Right atrium auricular region (tissue), 2 donors: ENCODE measurements around the gene SNRPE. TPM values are rescaled to one million over a fixed set of nuclear protein-coding genes. Genes with fewer than 3 reads are reported as not detected.

Experiments
- DNase-seq: peaks from one replicate; pipeline ENCODE4 v3.0.0-alpha.2; 2019; ENCODE audit warnings: low spot score
- H3K27ac ChIP-seq, 2 donors: fragments of 200-600 bp; sonication (generic); 1 replicate in 1 of 2; 2 replicates in 1 of 2; pipeline ENCODE4 v1.5.1; 2016 to 2019
- H3K27me3 ChIP-seq, 2 donors: fragments of 200-600 bp; sonication (generic); one replicate each; pipeline versions ENCODE4 v1.5.1 to v1.6.0; 2017 to 2019
- H3K36me3 ChIP-seq: fragments of 200-600 bp; sonication (generic); one replicate; pipeline ENCODE4 v1.5.1; 2016
- H3K4me1 ChIP-seq, 2 donors: fragments of 200-600 bp; sonication (generic); one replicate each; pipeline versions ENCODE4 v1.5.1 to v1.6.0; 2017 to 2019
- H3K4me3 ChIP-seq, 2 donors: fragments of 200-600 bp; sonication (generic); 1 replicate in 1 of 2; 2 replicates in 1 of 2; pipeline ENCODE4 v1.5.1; 2017 to 2019; ENCODE audit warnings: mild to moderate bottlenecking in 1 of 2, moderate library complexity in 1 of 2
- H3K9me3 ChIP-seq, 2 donors: fragments of 200-600 bp; sonication (generic); one replicate each; pipeline ENCODE4 v1.5.1; 2019
- total RNA-seq, 2 donors: library from RNA; depleted of rRNA; stranded (reverse); fragments of >200 nt; gene quantifications; one replicate each; pipeline ENCODE4 v1.1.0, GENCODE V29; 2016
- TF ChIP-seq, protein P1 (sequence below), 2 donors: fragments of 200-600 bp; sonication (generic); IDR thresholded peaks; one replicate each; pipeline ENCODE4 v1.5.1; 2019; ENCODE audit warnings: antibody characterized with exemption in 2 of 2

The SNRPE gene
- total RNA-seq, 2 donors from 2014 or later = 23.4 to 31.0 TPM

DNA sequence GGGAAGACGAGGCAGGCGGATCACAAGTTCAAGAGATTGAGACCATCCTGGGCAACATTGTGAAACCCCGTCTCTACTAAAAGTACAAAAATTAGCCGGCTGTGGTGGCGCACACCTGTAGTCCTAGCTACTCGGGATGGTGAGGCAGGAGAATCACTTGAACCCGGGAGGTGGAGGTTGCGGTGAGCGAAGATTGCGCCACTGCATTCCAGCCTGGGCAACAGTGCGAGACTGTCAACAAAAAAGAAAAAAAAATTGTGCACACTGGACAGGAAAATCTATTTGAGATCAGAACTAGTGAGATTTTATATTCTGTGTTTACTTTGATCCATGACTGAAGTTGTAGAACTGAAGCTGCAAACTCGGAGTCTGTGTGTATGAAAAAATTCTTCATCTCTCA lies 40.2 kb downstream of the SNRPE start:
- no peaks in the 10 kb centered on the region for H3K27me3 ChIP-seq
- no peak overlapping the region for H3K27ac ChIP-seq
- no peak overlapping the region for H3K4me3 ChIP-seq
- no peak for DNase-seq
- no peaks in the 10 kb centered on the region for H3K4me1 ChIP-seq
- H3K36me3 ChIP-seq = no peaks in the 10 kb centered on the region
- TF ChIP-seq, protein P1, sequence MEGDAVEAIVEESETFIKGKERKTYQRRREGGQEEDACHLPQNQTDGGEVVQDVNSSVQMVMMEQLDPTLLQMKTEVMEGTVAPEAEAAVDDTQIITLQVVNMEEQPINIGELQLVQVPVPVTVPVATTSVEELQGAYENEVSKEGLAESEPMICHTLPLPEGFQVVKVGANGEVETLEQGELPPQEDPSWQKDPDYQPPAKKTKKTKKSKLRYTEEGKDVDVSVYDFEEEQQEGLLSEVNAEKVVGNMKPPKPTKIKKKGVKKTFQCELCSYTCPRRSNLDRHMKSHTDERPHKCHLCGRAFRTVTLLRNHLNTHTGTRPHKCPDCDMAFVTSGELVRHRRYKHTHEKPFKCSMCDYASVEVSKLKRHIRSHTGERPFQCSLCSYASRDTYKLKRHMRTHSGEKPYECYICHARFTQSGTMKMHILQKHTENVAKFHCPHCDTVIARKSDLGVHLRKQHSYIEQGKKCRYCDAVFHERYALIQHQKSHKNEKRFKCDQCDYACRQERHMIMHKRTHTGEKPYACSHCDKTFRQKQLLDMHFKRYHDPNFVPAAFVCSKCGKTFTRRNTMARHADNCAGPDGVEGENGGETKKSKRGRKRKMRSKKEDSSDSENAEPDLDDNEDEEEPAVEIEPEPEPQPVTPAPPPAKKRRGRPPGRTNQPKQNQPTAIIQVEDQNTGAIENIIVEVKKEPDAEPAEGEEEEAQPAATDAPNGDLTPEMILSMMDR (IDR thresholded peaks at IDR 0.05) = no peak
- H3K9me3 ChIP-seq = no peaks in the 10 kb centered on the region

DNA sequence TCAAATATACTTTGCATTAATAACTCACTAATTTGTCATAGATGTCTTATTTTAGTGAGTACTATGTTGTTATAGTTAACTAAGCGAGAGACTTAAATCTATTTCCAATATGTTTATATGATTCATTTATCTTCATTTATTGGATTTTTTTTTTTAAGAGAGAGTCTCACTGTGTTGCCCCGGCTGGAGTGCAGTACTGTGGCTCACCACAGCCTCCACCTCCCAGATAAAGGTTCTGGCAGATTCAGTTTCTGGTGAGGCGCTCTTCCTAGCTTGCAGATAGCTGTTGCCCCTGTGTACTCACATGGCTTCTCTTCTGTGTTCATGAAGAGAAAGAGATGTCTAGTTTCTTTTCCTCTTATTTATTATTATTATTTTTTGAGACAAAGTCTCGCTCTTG lies 43.9 kb downstream of the SNRPE start:
- TF ChIP-seq, protein P1 (IDR thresholded peaks at IDR 0.05) = no peak
- Histone ChIP-seq H3K36me3 (no peaks in the 10 kb centered on the region), H3K4me3 (no peak overlapping the region), H3K27me3 (no peaks in the 10 kb centered on the region), H3K9me3 (no peaks in the 10 kb centered on the region), H3K4me1 (no peaks in the 10 kb centered on the region), H3K27ac (no peak overlapping the region)
- no peak for DNase-seq

DNA sequence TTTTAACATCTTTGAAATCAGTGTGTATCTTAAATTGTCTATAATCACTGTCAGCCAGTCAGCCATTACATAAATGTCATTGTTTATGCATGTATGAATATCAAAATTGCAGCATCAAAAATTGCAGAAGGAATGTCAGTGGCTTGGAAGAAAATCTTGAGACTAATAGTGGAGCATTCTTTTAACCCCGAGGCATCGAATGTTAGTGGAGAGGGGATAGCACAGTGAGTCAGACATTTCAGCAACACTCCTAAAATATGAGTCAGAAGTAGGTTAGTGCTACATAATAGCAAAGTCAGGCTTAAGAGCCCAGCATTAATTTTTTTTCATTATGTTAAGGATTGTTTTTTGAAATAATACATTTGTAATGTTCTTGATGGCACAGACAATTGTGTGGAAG lies 45.5 kb downstream of the SNRPE start:
- H3K36me3 ChIP-seq = no peaks in the 10 kb centered on the region
- H3K4me3 ChIP-seq = no peak overlapping the region
- no peaks in the 10 kb centered on the region for H3K4me1 ChIP-seq
- TF ChIP-seq, protein P1 (IDR thresholded peaks at IDR 0.05) = no peak
- DNase-seq = no peak
- no peaks in the 10 kb centered on the region for H3K9me3 ChIP-seq
- H3K27ac ChIP-seq = no peak overlapping the region
- H3K27me3 ChIP-seq = no peaks in the 10 kb centered on the region

DNA sequence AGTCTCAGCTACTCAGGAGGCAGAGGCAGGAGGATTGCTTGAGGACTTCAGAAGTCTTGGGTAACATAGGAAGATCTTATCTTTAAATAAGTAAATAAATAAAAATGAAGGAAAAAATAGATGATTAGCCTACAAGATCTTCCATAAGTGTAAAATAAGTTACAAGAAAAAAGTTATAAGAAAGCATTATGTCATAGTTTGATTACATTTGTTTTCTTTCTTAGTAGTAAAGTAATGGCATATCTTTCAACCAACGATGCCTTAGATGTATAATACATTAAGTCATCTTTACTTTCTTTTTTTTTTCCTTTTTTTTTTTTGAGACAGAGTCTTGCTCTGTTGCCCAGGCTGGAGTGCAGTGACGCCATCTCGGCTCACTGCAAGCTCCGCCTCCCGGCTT lies 46.5 kb downstream of the SNRPE start:
- TF ChIP-seq, protein P1 (IDR thresholded peaks at IDR 0.05) = no peak
- H3K27me3 ChIP-seq = no peaks in the 10 kb centered on the region
- no peak for DNase-seq

DNA sequence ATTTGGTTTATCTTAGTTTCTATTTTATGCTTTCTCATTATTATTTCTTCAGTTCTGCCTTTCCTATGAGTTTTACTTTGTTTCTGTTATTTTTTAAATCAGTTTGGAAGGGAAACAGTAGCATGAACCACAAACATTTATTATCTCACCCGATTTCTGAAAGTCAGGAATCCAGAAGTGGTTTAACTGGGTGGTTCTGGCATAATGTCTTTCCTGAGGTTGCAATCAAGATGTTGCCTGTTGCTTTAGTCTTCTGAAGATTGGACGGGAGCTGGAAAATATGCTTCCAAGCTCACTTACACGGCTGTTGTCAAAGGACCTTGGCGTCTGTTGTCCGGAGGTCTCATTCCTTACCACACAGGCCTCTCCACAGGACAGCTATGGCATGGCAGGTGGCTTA lies 50.4 kb downstream of the SNRPE start:
- H3K9me3 ChIP-seq = no peaks in the 10 kb centered on the region
- H3K27ac ChIP-seq = no peak overlapping the region
- TF ChIP-seq, protein P1 (IDR thresholded peaks at IDR 0.05) = no peak
- H3K4me3 ChIP-seq = no peak overlapping the region
- H3K36me3 ChIP-seq = no peaks in the 10 kb centered on the region
- no peak for DNase-seq
- H3K27me3 ChIP-seq = no peaks in the 10 kb centered on the region
- H3K4me1 ChIP-seq = no peaks in the 10 kb centered on the region

More for the DNA sequence above, 46.5 kb downstream of the SNRPE start:
- Histone ChIP-seq H3K36me3 (no peaks in the 10 kb centered on the region), H3K4me1 (no peaks in the 10 kb centered on the region), H3K27ac (no peak overlapping the region), H3K4me3 (no peak overlapping the region), H3K9me3 (no peaks in the 10 kb centered on the region)

DNA sequence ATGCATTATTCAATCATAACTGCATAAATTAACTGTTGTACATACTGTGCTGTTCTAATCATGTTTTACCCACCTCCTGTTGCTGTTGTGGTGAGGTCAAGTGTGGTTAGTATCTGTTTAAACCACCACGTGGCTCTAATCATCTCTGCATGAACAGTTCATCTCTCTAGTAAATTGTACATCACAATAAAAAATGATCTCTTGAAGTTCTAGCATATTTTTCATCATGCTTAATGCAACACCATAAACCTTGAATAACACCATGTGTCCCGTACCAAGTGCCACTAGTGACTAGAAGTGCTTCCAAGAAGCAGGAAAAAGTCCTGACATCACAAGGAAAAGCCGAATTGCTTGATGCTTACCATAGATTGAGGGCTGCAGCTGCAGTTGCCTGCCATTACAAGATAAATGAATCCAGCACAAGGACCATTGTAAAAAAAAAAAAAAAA lies 51.7 kb downstream of the SNRPE start:
- H3K4me3 ChIP-seq = no peak overlapping the region
- H3K27me3 ChIP-seq = no peaks in the 10 kb centered on the region
- no peaks in the 10 kb centered on the region for H3K9me3 ChIP-seq
- no peaks in the 10 kb centered on the region for H3K36me3 ChIP-seq
- TF ChIP-seq, protein P1 (IDR thresholded peaks at IDR 0.05) = no peak
- no peaks in the 10 kb centered on the region for H3K4me1 ChIP-seq
- H3K27ac ChIP-seq = no peak overlapping the region
- DNase-seq = no peak
